ENCODE results near the gene OSBP2. TPM values are rescaled to one million over a fixed set of nuclear protein-coding genes. Genes with fewer than 3 reads are reported as not detected.
A peak's percentile ranks its signal among the peaks of the same experiment; 100 is the strongest.

The OSBP2 gene
- total RNA-seq, 3 donors from 2014 or later: 2.9 to 5.3 (median 3.4) TPM

DNA sequence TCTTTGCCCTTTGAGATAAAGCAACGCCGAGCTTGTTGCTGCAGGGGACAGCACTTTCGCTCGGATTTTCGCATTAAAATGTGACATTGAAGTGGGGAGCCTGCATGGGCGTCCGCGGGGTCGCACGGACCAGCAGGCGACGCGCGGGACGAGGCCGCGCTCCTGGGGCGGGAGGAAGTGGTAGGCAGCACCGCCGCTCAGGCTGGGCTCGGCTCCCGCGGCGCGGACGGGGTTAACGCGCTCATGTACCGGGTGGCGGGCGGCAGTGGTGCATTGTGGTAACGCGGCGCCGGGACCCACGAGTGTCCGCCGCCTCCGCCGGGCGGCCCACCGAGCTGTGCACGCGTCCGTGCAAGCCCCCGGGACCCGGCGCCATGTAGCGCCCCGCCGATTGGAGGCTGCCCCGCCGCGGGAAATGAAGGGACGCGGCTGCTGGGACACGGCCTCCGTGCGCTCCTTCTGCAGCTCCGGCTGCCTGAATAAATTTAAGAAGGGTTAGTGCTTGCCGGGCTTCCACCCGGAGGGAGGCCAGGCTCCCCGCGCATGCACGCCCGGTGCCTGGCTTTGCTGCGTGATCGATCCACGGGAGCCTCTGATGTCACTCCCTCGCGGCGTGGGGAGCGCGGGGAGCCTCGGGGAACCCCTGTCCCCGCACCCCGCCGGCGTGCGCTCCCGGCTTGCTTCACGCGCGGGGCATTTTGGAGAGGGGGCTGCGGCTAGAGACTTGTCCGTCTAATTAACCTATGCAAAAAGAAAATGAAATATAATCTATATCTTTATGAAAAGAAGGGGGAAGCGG, 127.7 kb downstream of the OSBP2 start:
- TF ChIP-seq, protein P1, sequence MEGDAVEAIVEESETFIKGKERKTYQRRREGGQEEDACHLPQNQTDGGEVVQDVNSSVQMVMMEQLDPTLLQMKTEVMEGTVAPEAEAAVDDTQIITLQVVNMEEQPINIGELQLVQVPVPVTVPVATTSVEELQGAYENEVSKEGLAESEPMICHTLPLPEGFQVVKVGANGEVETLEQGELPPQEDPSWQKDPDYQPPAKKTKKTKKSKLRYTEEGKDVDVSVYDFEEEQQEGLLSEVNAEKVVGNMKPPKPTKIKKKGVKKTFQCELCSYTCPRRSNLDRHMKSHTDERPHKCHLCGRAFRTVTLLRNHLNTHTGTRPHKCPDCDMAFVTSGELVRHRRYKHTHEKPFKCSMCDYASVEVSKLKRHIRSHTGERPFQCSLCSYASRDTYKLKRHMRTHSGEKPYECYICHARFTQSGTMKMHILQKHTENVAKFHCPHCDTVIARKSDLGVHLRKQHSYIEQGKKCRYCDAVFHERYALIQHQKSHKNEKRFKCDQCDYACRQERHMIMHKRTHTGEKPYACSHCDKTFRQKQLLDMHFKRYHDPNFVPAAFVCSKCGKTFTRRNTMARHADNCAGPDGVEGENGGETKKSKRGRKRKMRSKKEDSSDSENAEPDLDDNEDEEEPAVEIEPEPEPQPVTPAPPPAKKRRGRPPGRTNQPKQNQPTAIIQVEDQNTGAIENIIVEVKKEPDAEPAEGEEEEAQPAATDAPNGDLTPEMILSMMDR (IDR thresholded peaks at IDR 0.05): no peak
- no peak for DNase-seq

DNA sequence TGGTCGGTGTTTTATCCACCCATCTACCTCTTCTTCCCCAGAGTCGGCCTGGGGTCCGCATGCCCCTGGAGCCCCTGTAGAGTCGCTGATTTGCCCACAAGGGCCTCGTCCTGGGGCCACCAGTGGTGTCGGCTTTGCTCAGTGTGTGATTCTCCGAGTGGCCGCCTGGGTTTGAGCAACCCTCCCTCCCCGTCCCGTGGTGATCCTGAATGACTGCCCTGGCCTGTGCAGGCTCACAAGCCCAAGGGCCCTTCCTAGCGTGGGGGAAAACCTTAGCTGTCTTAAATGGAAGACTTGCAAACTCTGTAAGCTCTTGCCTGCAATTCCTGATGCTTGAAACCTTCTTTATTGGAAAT, 128.3 kb downstream of the OSBP2 start:
- Histone ChIP-seq H3K4me1 (ENCODE audit: low read depth) (peaks cover 9% of the 10 kb centered on the region), H3K4me3 (no peak overlapping the region), H3K36me3 (ENCODE audit: low read depth) (no peaks in the 10 kb centered on the region), H3K9me3 (no peaks in the 10 kb centered on the region)
- TF ChIP-seq, protein P1 (IDR thresholded peaks at IDR 0.05): no peak
- ATAC-seq: no peak
- intact Hi-C loops (cut with DNase I, micrococcal nuclease): no loop called here
- DNase-seq: no peak

More for the DNA sequence above, 127.7 kb downstream of the OSBP2 start:
- intact Hi-C loops (cut with DNase I, micrococcal nuclease): no loop called here
- Histone ChIP-seq H3K4me3 (no peak overlapping the region), H3K9me3 (no peaks in the 10 kb centered on the region), H3K4me1 (ENCODE audit: low read depth) (peaks cover 9% of the 10 kb centered on the region), H3K36me3 (ENCODE audit: low read depth) (no peaks in the 10 kb centered on the region)
- ATAC-seq: peak; percentile 49

GRCh38 chr22:30824096-30824495, 129.4 kb downstream of the OSBP2 start:
- ATAC-seq (no peak), DNase-seq (no peak)
- Histone ChIP-seq H3K4me3 (no peak overlapping the region), H3K4me1 (ENCODE audit: low read depth) (peaks cover 9% of the 10 kb centered on the region), H3K9me3 (no peaks in the 10 kb centered on the region), H3K36me3 (ENCODE audit: low read depth) (no peaks in the 10 kb centered on the region)
- TF ChIP-seq, protein P1 (IDR thresholded peaks at IDR 0.05): no peak
- intact Hi-C loops (cut with DNase I, micrococcal nuclease): no loop called here

GRCh38 chr22:30824711-30825110, 130.0 kb downstream of the OSBP2 start:
- H3K36me3 ChIP-seq (ENCODE audit: low read depth): no peaks in the 10 kb centered on the region
- TF ChIP-seq, protein P1 (IDR thresholded peaks at IDR 0.05): no peak
- ATAC-seq: no peak
- intact Hi-C loops (cut with DNase I, micrococcal nuclease): no loop called here
- peaks cover 9% of the 10 kb centered on the region for H3K4me1 ChIP-seq (ENCODE audit: low read depth)
- H3K4me3 ChIP-seq: no peak overlapping the region
- no peaks in the 10 kb centered on the region for H3K9me3 ChIP-seq
- no peak for DNase-seq

GRCh38 chr22:30825711-30826505, 131.2 kb downstream of the OSBP2 start:
- no peak for DNase-seq

More at GRCh38 chr22:30825711-30826505, 131.2 kb downstream of the OSBP2 start:
- Histone ChIP-seq H3K9me3 (no peaks in the 10 kb centered on the region), H3K4me1 (ENCODE audit: low read depth) (peaks cover 9% of the 10 kb centered on the region), H3K4me3 (no peak overlapping the region), H3K36me3 (ENCODE audit: low read depth) (no peaks in the 10 kb centered on the region)
- TF ChIP-seq, protein P1 (IDR thresholded peaks at IDR 0.05): no peak
- ATAC-seq: no peak
- intact Hi-C loops (cut with DNase I, micrococcal nuclease): no loop called here

All from mucosa of descending colon (tissue), 3 donors.